Stimulated activated effector memory CD8-positive, alpha-beta T cell treated with anti-CD3 and anti-CD28 coated beads, Interleukin-12 subunit alpha, Interleukin-12 subunit beta, amount 100 ng/mL, for 72 hours (primary cell): ENCODE results near the gene HPSE.

ENCODE experiments used
- ATAC-seq: fragments of 150-1000 bp; cut with Tn5 transposase; 2 replicates; pipeline ENCODE4 v1.10.0; 2021
- DNase-seq, 2 donors: peaks; one replicate each; pipeline ENCODE4 v3.0.0; 2021 to 2022; ENCODE audit warnings: low spot score in 2 of 2
- H3K27ac Mint-ChIP-seq: one replicate; pipeline ENCODE4 v1.8.0; 2022; ENCODE audit warnings: mild to moderate bottlenecking, mixed read lengths
- H3K36me3 Mint-ChIP-seq: one replicate; pipeline ENCODE4 v1.8.0; 2022; ENCODE audit warnings: mild to moderate bottlenecking, mixed read lengths
- H3K4me1 Mint-ChIP-seq: one replicate; pipeline ENCODE4 v1.8.0; 2022; ENCODE audit warnings: mixed read lengths
- H3K4me3 Mint-ChIP-seq: one replicate; pipeline ENCODE4 v1.8.0; 2022; ENCODE audit warnings: mild to moderate bottlenecking, mixed read lengths
- H3K9me3 Mint-ChIP-seq: one replicate; pipeline ENCODE4 v1.8.0; 2022; ENCODE audit warnings: mixed read lengths

HPSE gene

GRCh38 chr4:83252782-83253405 is 81.8 kb downstream of the HPSE start:
- Mint-ChIP-seq H3K4me3 (no peak overlapping the region), H3K27ac (no peak overlapping the region), H3K36me3 (no peaks in the 10 kb centered on the region), H3K4me1 (peaks cover 14% of the 10 kb centered on the region), H3K9me3 (no peaks in the 10 kb centered on the region)
- ATAC-seq: peak; percentile 80
- DNase-seq: peak; percentile 49 to 77

DNA sequence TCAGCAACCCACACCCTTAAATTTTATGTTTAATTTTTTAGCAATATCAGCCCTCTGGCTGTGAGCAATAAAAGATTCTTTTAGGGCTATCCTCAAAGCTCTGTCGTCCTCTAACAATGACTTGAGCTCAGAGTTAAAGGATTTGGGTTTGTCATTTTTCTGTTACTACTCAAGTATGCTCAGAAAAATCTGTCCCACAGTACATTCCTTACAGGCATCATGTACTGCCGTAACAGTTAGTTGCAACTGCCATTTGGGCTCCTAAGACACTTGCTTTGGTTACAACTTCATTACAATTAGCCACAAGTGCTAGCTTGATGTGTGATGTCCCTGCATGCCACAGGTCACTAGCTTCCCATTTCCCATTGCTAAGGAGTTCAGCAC is 83.2 kb downstream of the HPSE start:
- no peak overlapping the region for H3K27ac Mint-ChIP-seq

DNA sequence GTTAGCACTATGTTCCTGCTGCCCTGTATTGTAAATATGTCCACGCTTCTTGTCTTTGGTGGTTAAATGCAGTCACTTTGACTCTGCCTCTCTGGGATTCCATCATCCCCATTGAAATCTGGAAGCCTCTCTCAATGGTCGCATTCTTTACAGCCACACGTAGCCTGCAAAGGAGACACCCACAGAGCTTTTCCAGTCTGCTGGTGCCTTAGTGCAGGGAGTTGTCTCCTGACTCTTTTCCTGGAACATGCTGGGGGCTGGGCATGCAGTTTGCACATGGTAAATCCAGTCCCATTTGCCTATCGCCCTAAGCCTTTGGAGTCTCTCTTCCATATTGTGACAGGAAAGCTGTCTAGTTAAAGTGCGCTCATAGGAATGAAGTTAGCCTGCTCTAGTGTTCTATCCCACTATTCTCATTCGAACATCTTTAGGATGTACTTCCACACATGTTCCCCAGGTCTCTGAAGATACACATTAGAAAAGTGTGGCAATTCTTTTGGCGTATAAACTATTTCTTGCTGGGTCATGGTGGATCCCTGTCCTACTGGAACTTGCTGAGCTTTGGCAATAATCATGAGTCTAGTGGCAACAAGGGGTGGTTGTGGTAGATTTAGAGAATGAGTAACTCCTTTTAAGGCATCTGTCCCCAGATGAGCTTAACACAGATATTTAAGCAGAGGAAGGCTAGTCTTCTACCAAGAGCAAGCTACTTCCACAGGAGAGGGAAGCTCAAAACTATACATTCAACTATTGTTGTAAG is 83.8 kb downstream of the HPSE start:
- DNase-seq (no peak), ATAC-seq (no peak)
- peaks cover 14% of the 10 kb centered on the region for H3K4me1 Mint-ChIP-seq
- H3K4me3 Mint-ChIP-seq: no peak overlapping the region
- H3K36me3 Mint-ChIP-seq: no peaks in the 10 kb centered on the region
- H3K9me3 Mint-ChIP-seq: no peaks in the 10 kb centered on the region
- H3K27ac Mint-ChIP-seq: no peak overlapping the region

More for the DNA sequence above, 83.2 kb downstream of the HPSE start:
- Mint-ChIP-seq H3K9me3 (no peaks in the 10 kb centered on the region), H3K4me1 (peaks cover 14% of the 10 kb centered on the region), H3K36me3 (no peaks in the 10 kb centered on the region), H3K4me3 (no peak overlapping the region)
- no peak for DNase-seq
- ATAC-seq: no peak

DNA sequence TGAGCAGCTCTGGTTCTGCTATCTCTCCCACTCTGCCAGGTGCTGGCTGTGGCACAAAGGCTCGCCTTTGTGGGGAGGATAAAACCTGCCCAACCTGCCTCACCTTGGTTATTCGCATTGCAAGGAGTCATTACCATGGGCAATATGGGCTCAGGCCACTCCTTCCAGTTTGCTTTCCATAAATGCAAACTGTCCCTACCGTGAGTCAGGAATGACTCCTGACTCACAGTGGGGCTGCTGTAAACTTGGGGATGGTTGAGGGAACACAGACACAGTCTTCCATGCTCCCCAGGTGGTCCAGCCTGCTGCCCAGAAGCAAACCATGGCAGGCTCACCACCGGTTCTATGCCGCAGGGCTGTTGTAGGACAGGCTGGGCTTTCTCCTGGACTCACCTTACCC is 86.2 kb downstream of the HPSE start:
- no peak for DNase-seq
- no peaks in the 10 kb centered on the region for H3K36me3 Mint-ChIP-seq
- no peak overlapping the region for H3K27ac Mint-ChIP-seq
- H3K4me1 Mint-ChIP-seq: peaks cover 14% of the 10 kb centered on the region
- H3K4me3 Mint-ChIP-seq: no peak overlapping the region
- no peak for ATAC-seq
- H3K9me3 Mint-ChIP-seq: no peaks in the 10 kb centered on the region

DNA sequence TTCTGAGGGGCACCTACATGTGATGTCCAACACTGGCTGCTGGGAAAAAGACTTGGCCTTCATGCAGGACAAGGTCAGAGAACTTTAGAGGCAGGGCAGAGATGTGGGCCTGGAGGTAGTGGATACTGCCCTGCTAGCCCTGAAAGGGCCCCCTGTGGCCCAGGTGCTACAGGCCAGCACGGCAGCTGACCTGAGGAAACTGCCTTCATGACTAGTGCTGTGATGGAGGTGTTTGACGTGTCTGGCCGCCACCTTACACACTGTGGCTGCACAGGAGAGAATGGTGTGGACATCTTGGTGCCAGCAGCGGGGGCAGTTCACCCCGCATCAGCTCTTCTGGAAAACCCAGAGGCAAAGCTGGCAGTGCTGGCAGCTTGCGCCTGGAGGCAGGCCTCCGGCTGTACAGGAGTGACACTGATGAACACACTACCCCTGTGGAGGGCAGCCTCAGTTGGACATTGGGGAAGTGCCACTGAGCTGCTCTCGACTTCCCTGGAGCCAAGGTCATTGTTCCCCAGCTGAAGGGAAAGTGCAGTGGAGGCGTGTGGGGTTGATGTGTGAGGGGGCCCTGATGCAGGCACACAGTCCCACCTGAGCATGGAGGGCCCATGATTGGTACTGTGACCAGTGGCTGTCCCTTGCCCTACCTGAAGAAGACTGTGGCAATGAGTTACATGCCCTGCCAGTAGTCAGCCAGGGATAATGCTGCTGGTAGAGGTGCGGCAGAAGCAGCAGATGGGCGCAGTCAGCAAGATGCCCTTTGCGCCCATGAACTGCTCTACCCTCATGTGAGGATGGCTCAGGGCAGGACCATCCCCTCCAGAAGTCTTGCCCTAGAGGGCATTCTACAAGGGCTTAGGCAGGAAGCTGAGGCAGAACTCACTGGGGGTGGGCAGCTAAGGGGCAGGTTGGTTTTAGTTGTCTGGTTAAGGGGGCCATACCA is 87.0 kb downstream of the HPSE start:
- Mint-ChIP-seq H3K9me3 (no peaks in the 10 kb centered on the region), H3K4me3 (no peak overlapping the region), H3K36me3 (no peaks in the 10 kb centered on the region), H3K4me1 (peaks cover 11% of the 10 kb centered on the region), H3K27ac (no peak overlapping the region)
- ATAC-seq (no peak), DNase-seq (no peak)
